ENCODE measurements around the gene SAMSN1. TPM values are rescaled to one million over a fixed set of nuclear protein-coding genes. Genes with fewer than 3 reads are reported as not detected.

SAMSN1 gene
- total RNA-seq, 1 experiment from 2014 or later: 2.8 TPM

GRCh38 chr21:14474995-14475394 is 71.1 kb downstream of the SAMSN1 start:
- Histone ChIP-seq H3K27me3 (ENCODE audit: insufficient read depth, low read length) (no peaks in the 10 kb centered on the region), H2AK5ac (ENCODE audit: insufficient read length, low read length) (no peak overlapping the region), H3K18ac (ENCODE audit: insufficient read length, low read depth, low read length) (no peak overlapping the region), H3K4ac (ENCODE audit: low read depth, low read length) (no peak overlapping the region), H2BK5ac (ENCODE audit: insufficient read length, low read length) (no peak overlapping the region), H3K4me1 (ENCODE audit: insufficient read depth, low read length) (no peaks in the 10 kb centered on the region), H4K8ac (replicated peaks; ENCODE audit: insufficient read length, low read depth, low read length) (no peak overlapping the region), H3K4me2 (ENCODE audit: insufficient read depth, insufficient read length, low read length) (no peak overlapping the region), H3K9me3 (ENCODE audit: control insufficient read depth, low read depth, low read length) (no peaks in the 10 kb centered on the region), H3K23me2 (ENCODE audit: insufficient read length, low read depth, low read length, poor library complexity, severe bottlenecking) (no peaks in the 10 kb centered on the region), H3K14ac (ENCODE audit: insufficient read depth, low read length) (no peak overlapping the region), H4K5ac (ENCODE audit: insufficient read length, low read depth, low read length) (no peak overlapping the region), H3K23ac (ENCODE audit: insufficient read length, low read depth, low read length) (no peak overlapping the region), H2BK15ac (ENCODE audit: low read depth, low read length) (no peak overlapping the region), H3K9ac (ENCODE audit: extremely low read depth, insufficient read length, low read length) (no peak overlapping the region), H3K27ac (ENCODE audit: insufficient read length, low read depth, low read length) (no peak overlapping the region), H3K79me2 (ENCODE audit: insufficient read depth, low read length) (no peaks in the 10 kb centered on the region), H3K56ac (ENCODE audit: insufficient read length, low read depth, low read length) (no peak overlapping the region), H3T11ph (ENCODE audit: low read length) (no peak overlapping the region), H4K91ac (ENCODE audit: insufficient read length, low read depth, low read length) (no peak overlapping the region), H2AFZ (ENCODE audit: low read length) (no peak overlapping the region), H4K20me1 (ENCODE audit: control insufficient read depth, insufficient read depth, insufficient read length) (no peaks in the 10 kb centered on the region), H2BK20ac (ENCODE audit: low read depth, low read length, poor library complexity, severe bottlenecking) (no peak overlapping the region), H2BK12ac (ENCODE audit: insufficient read length, low read depth, low read length) (no peak overlapping the region), H2BK120ac (ENCODE audit: low read depth, low read length, poor library complexity, severe bottlenecking) (no peak overlapping the region), H3K79me1 (ENCODE audit: insufficient read depth, low read depth, low read length, poor library complexity, severe bottlenecking) (no peaks in the 10 kb centered on the region)
- no peaks in the 10 kb centered on the region for H3K4me1 Mint-ChIP-seq
- TF ChIP-seq CTCF (conservative IDR thresholded peaks at IDR 0.05): no peak
- H3K9me3 Mint-ChIP-seq: no peaks in the 10 kb centered on the region; a peak in 2 of 5 replicates
- H3K36me3 Mint-ChIP-seq (ENCODE audit: insufficient read depth in 1 of 3, low read depth in 3 of 3): no peaks in the 10 kb centered on the region
- H3K27ac Mint-ChIP-seq: no peak overlapping the region
- DNase-seq: no peak
- no peaks in the 10 kb centered on the region for H3K27me3 Mint-ChIP-seq (ENCODE audit: low read depth)
- H3K4me3 Mint-ChIP-seq: no peak overlapping the region

Data from H9 (cell line).